Prostate gland (tissue), 2 donors: ENCODE data around the gene RAB3IL1.

Experiments used
- POLR2A ChIP-seq: fragments of 450-650 bp; IDR thresholded peaks from one replicate; pipeline ENCODE4 v1.6.1; 2016; ENCODE audit warnings: antibody characterized with exemption, mild to moderate bottlenecking
- POLR2AphosphoS5 ChIP-seq: sonication (generic); formaldehyde crosslinking; IDR thresholded peaks from one replicate; pipeline ENCODE4 v1.6.1; 2017; ENCODE audit warnings: antibody characterized with exemption
- TF ChIP-seq, protein P1 (sequence below), 4 experiments: fragments of 200-600 bp in 2 of 4; fragments of 450-650 bp in 2 of 4; sonication (generic) in 2 of 4; IDR thresholded peaks; 1 replicate in 3 of 4; 2 replicates in 1 of 4; pipeline ENCODE4 v1.5.1; 2016 to 2019; ENCODE audit warnings: antibody characterized with exemption in 4 of 4, mild to moderate bottlenecking in 2 of 4, moderate library complexity in 2 of 4

DNA sequence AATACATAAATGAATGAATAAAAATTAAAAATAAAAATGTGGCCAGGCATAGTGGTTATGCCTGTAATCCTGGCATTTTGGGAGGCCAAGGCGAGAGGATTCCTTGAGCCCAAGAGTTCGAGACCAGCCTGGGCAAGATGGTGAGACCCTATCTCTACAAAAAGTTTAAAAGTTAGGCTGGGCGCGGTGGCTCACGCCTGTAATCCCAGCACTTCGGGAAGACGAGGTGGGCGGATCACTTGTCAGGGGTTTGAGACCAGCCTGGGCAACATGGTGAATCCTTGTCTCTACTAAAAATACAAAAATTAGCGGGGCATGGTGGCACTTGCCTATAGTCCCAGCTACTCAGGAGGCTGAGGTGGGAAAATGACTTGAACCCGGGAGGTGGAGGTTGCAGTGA is 23.1 kb upstream of the RAB3IL1 start:
- TF ChIP-seq, protein P1, sequence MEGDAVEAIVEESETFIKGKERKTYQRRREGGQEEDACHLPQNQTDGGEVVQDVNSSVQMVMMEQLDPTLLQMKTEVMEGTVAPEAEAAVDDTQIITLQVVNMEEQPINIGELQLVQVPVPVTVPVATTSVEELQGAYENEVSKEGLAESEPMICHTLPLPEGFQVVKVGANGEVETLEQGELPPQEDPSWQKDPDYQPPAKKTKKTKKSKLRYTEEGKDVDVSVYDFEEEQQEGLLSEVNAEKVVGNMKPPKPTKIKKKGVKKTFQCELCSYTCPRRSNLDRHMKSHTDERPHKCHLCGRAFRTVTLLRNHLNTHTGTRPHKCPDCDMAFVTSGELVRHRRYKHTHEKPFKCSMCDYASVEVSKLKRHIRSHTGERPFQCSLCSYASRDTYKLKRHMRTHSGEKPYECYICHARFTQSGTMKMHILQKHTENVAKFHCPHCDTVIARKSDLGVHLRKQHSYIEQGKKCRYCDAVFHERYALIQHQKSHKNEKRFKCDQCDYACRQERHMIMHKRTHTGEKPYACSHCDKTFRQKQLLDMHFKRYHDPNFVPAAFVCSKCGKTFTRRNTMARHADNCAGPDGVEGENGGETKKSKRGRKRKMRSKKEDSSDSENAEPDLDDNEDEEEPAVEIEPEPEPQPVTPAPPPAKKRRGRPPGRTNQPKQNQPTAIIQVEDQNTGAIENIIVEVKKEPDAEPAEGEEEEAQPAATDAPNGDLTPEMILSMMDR (IDR thresholded peaks at IDR 0.05): no peak
- TF ChIP-seq POLR2A: no peak
- TF ChIP-seq POLR2AphosphoS5: no peak
